ENCODE measurements around the gene TAF4B. TPM values are rescaled to one million over a fixed set of nuclear protein-coding genes. Genes with fewer than 3 reads are reported as not detected.
"Not testable (repeated sequence)": the region's sequence is repeated elsewhere in the genome, so short reads cannot be mapped to it uniquely, and the experiment has no call there.

The TAF4B gene
- total and polyA plus RNA-seq, 12 donors, result 0.73 to 1.8 (median 1.5) TPM

GRCh38 chr18:26376105-26376504, 149.9 kb downstream of the TAF4B start:
- Histone ChIP-seq H3K4me3 (no peak overlapping the region), H3K9me3 (peaks cover 0 to 6% (median 0%) of the 10 kb centered on the region in 11 donors), H3K4me1 (no peaks in the 10 kb centered on the region), H3K27me3 (no peaks in the 10 kb centered on the region), H3K27ac (no peak overlapping the region), H3K36me3 (no peaks in the 10 kb centered on the region)
- DNase-seq, result no peak
- WGBS, 2 donors, result 96 to 98% methylated on average over 1 of the region's 1 CpG
- TF ChIP-seq, protein P1, sequence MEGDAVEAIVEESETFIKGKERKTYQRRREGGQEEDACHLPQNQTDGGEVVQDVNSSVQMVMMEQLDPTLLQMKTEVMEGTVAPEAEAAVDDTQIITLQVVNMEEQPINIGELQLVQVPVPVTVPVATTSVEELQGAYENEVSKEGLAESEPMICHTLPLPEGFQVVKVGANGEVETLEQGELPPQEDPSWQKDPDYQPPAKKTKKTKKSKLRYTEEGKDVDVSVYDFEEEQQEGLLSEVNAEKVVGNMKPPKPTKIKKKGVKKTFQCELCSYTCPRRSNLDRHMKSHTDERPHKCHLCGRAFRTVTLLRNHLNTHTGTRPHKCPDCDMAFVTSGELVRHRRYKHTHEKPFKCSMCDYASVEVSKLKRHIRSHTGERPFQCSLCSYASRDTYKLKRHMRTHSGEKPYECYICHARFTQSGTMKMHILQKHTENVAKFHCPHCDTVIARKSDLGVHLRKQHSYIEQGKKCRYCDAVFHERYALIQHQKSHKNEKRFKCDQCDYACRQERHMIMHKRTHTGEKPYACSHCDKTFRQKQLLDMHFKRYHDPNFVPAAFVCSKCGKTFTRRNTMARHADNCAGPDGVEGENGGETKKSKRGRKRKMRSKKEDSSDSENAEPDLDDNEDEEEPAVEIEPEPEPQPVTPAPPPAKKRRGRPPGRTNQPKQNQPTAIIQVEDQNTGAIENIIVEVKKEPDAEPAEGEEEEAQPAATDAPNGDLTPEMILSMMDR (IDR thresholded peaks at IDR 0.05), result no peak
- intact Hi-C loops (cut with DNase I), result no loop called here
- ATAC-seq, result no peak

DNA sequence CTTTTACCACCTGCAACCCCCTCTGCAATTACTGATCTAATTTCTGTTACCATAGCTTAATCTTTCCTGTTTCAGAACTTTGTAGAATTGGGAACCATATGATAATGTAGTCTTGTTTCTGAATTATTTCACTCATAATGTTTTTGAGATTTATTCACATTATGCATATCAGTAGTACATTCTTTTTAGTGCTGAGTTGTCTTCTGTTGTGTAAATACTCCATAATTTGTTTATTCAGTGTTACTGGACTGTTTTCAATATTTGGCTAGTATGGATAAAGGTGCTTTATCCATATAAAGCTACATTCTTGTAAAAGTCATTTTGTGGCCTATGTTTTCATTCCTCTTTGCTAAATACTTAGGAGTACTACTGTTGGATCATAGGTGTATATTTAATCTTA, 152.5 kb downstream of the TAF4B start:
- peaks cover 0 to under 1% (median 0%) of the 10 kb centered on the region in 9 donors for H3K4me1 ChIP-seq
- no peak overlapping the region for H3K4me3 ChIP-seq
- no peak overlapping the region for H3K27ac ChIP-seq
- H3K27me3 ChIP-seq, result no peaks in the 10 kb centered on the region
- TF ChIP-seq, protein P1 (IDR thresholded peaks at IDR 0.05), result no peak
- ATAC-seq (no peak), DNase-seq (no peak)
- H3K36me3 ChIP-seq, result no peaks in the 10 kb centered on the region
- H3K9me3 ChIP-seq, result peaks cover 0 to 6% (median 0%) of the 10 kb centered on the region in 11 donors
- intact Hi-C loops (cut with DNase I), result no loop called here

DNA sequence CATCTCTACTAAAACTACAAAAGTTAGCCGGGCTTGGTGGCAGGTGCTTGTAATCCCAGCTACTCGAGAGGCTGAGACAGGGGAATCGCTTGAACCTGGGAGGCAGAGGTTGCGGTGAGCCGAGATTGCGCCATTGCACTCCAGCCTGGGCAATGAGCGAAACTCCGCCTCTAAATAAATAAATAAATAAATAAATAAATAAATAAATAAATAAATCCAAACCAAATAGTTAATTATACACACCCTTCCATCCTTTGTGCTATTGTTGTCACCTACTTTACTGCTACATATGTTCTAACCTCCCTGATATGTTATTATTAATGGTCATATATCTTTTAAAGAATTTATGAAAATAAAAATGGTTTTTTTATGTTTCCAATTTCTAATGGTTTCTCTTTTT, 155.3 kb downstream of the TAF4B start:
- ATAC-seq, H3K27me3 ChIP-seq, H3K4me3 ChIP-seq, DNase-seq, H3K9me3 ChIP-seq, H3K36me3 ChIP-seq, H3K27ac ChIP-seq: not testable (repeated sequence)
- 91 to 97% methylated on average over 8 of the region's 8 CpGs for WGBS, 2 donors
- H3K4me1 ChIP-seq, result peaks cover 0 to 17% (median 10%) of the 10 kb centered on the region in 9 donors
- intact Hi-C loops (cut with DNase I), result loop anchor here in 6 of 10 donors (5.0 to 10.0 kb wide), 5 partner anchors 163 to 271 kb away; partner anchors contain the start of gene KCTD1 (in 1 of the 6)

- Histone ChIP-seq H3K27ac (no peak overlapping the region), H3K27me3 (no peaks in the 10 kb centered on the region), H3K4me3 (no peak overlapping the region), H3K36me3 (no peaks in the 10 kb centered on the region), H3K4me1 (peaks cover 0 to 21% (median 10%) of the 10 kb centered on the region in 9 donors), H3K9me3 (no peaks in the 10 kb centered on the region)
- intact Hi-C loops (cut with DNase I), result loop anchor here in 6 of 10 donors (5.0 to 10.0 kb wide), 5 partner anchors 161 to 269 kb away; partner anchors contain the start of gene KCTD1 (in 1 of the 6)
- peak in 3 of 8 donors; percentile 47 to 56 (median 49) for ATAC-seq
- WGBS, 2 donors, result 20 to 29% methylated on average over 2 of the region's 2 CpGs
- DNase-seq, result no peak
- TF ChIP-seq, protein P1 (IDR thresholded peaks at IDR 0.05), result peak; percentile 58 to 85 (median 77)
Measured at GRCh38 chr18:26383454-26384270, 157.4 kb downstream of the TAF4B start.

DNA sequence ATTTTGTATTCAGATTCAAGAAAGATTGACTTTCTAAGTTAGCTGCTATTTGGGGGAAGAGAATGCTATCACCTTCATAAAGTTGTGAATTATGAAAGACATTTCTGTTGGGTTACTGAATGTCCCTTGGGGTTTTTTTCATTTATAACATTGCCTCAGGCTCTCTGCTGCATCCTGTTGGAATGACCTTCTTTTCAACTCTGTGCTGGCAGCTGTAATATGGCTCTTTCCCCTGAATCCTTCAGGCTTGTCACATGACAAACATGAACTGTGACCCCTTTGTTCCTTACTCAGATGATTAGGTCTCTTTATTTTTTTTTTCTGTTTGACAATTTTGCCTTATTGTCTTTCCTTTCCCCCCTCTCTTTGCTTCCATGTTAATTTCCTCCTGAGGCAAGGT, 159.8 kb downstream of the TAF4B start:
- Histone ChIP-seq H3K4me3 (no peak overlapping the region), H3K36me3 (peaks cover 0 to 9% (median 0%) of the 10 kb centered on the region in 9 donors), H3K27me3 (no peaks in the 10 kb centered on the region), H3K4me1 (peaks cover 0 to 21% (median 10%) of the 10 kb centered on the region in 9 donors), H3K9me3 (no peaks in the 10 kb centered on the region), H3K27ac (peak overlapping the region in 2 of 10 donors; percentile 11 to 36)
- peak in 1 of 2 donors; percentile 61 for DNase-seq
- peak; percentile 77 to 91 (median 88) for ATAC-seq
- intact Hi-C loops (cut with DNase I), result loop anchor here in 5 of 10 donors (5.0 to 10.0 kb wide), 3 partner anchors 159 to 266 kb away; partner anchors contain the start of gene KCTD1 (in 1 of the 5)
- TF ChIP-seq, protein P1 (IDR thresholded peaks at IDR 0.05), result peak in 1 of 9 donors; percentile 11

Data from heart right ventricle (tissue), 16 donors.